ENCODE measurements around the gene MYRF. TPM values are rescaled to one million over a fixed set of nuclear protein-coding genes. Genes with fewer than 3 reads are reported as not detected.

MYRF gene
- total and polyA plus RNA-seq, 8 donors = 6.4 to 527 (median 59.7) TPM

DNA sequence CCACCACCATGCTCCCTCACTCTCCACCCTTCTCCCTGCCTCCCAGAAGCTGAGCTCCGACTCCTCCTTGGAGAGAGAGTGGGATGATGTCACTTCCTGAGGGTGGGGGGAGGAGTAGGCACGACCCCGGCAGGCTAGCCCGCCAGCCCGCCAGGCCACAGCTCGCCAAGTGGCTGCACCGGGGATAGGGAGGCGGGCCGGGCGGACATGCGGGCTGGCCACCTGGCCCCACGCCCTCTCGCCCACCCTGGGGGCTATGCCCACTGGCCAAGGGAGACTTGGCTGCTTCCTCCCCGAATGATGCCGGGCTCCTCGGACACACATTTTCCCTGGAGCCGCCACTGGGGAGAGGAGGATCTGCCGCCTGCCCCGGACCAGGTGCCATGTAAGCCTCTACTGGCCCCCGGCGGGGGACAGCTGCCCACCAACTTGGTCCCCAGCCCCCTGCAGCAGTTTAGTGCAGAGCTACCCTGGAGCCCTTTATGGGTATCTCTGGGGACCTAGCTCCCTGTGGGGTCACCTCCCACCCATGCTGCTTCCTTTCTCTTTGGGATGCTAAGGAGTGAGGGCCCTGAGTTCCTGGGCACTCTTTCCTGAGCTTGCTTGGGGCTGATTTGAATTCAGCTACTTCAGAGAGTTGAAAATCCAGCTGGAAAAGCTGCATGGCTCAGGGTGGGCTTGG, 33.7 kb upstream of the MYRF start:
- Histone ChIP-seq H3K36me3 (peaks cover 0 to 21% (median 9%) of the 10 kb centered on the region in 4 donors), H3K27me3 (no peaks in the 10 kb centered on the region), H3K4me3 (peak overlapping the region; percentile 29 to 41 (median 38)), H3K9me3 (no peaks in the 10 kb centered on the region), H3K27ac (peak overlapping the region in 4 of 5 donors; percentile 15 to 76 (median 45)), H3K4me1 (peaks cover 14 to 30% (median 19%) of the 10 kb centered on the region in 4 donors)
- WGBS, 5 donors = 47 to 84% (median 62%) methylated on average over 6 to 21 of the region's 21 CpGs
- peak in 1 of 2 donors; percentile 92 for DNase-seq
- no peak for TF ChIP-seq EP300 (IDR thresholded peaks at IDR 0.05)
- TF ChIP-seq POLR2AphosphoS5 (IDR thresholded peaks at IDR 0.05) = no peak
- no peak for TF ChIP-seq POLR2A (IDR thresholded peaks at IDR 0.05)
- TF ChIP-seq, protein P1, sequence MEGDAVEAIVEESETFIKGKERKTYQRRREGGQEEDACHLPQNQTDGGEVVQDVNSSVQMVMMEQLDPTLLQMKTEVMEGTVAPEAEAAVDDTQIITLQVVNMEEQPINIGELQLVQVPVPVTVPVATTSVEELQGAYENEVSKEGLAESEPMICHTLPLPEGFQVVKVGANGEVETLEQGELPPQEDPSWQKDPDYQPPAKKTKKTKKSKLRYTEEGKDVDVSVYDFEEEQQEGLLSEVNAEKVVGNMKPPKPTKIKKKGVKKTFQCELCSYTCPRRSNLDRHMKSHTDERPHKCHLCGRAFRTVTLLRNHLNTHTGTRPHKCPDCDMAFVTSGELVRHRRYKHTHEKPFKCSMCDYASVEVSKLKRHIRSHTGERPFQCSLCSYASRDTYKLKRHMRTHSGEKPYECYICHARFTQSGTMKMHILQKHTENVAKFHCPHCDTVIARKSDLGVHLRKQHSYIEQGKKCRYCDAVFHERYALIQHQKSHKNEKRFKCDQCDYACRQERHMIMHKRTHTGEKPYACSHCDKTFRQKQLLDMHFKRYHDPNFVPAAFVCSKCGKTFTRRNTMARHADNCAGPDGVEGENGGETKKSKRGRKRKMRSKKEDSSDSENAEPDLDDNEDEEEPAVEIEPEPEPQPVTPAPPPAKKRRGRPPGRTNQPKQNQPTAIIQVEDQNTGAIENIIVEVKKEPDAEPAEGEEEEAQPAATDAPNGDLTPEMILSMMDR (IDR thresholded peaks at IDR 0.05) = no peak
- intact Hi-C loops (cut with DNase I; ENCODE audit: low total_unique reads) = no loop called here

DNA sequence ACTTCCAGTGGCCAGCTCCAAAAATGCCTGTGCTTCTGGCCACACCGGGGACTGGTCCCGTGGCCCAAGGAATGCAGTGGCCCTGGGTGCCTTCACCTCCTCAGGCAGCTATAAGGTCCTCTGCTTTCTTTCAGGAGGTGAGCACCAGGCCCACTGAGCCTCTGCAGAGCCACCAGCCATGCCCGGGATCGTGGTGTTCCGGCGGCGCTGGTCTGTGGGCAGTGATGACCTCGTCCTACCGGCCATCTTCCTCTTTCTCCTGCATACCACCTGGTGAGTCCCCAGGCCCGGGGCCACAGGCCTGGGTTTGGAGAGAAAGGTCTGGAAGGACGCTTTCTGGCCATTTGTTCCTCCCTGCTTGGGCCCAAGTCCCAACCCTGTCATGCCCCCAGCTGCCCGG, 32.5 kb upstream of the MYRF start:
- TF ChIP-seq, protein P1 (IDR thresholded peaks at IDR 0.05) = no peak
- TF ChIP-seq POLR2A (IDR thresholded peaks at IDR 0.05) (no peak), EP300 (IDR thresholded peaks at IDR 0.05) (no peak), POLR2AphosphoS5 (IDR thresholded peaks at IDR 0.05) (no peak)
- H3K36me3 ChIP-seq = peaks cover 0 to 30% (median 9%) of the 10 kb centered on the region in 4 donors
- H3K9me3 ChIP-seq = no peaks in the 10 kb centered on the region
- no peak overlapping the region for H3K4me3 ChIP-seq
- no peak overlapping the region for H3K27ac ChIP-seq
- DNase-seq = no peak
- intact Hi-C loops (cut with DNase I; ENCODE audit: low total_unique reads) = no loop called here
- no peaks in the 10 kb centered on the region for H3K27me3 ChIP-seq
- 86 to 96% (median 92%) methylated on average over 10 to 12 of the region's 12 CpGs for WGBS, 5 donors
- peaks cover 14 to 30% (median 19%) of the 10 kb centered on the region in 4 donors for H3K4me1 ChIP-seq

DNA sequence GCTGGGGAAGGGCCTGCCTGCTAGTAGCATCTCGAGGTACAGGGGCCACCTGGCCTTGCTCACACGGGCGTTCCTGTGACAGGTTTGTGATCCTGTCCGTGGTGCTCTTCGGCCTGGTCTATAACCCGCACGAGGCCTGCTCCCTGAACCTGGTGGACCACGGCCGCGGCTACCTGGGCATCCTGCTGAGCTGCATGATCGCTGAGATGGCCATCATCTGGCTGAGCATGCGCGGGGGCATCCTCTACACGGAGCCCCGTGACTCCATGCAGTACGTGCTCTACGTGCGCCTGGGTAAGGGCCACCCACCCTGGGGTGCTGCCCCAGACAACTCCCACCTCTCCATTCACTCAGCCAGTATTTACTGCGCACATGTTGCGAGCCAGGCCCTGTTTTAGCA, 31.8 kb upstream of the MYRF start:
- peaks cover 14 to 30% (median 19%) of the 10 kb centered on the region in 4 donors for H3K4me1 ChIP-seq
- no peak overlapping the region for H3K27ac ChIP-seq
- whole genome bisulfite sequencing, 5 donors = 93 to 97% (median 95%) methylated on average over 19 to 20 of the region's 20 CpGs
- H3K4me3 ChIP-seq = no peak overlapping the region
- TF ChIP-seq, protein P1 (IDR thresholded peaks at IDR 0.05) = no peak
- no peak for TF ChIP-seq EP300 (IDR thresholded peaks at IDR 0.05)
- no peak for TF ChIP-seq POLR2A (IDR thresholded peaks at IDR 0.05)
- no peak for TF ChIP-seq POLR2AphosphoS5 (IDR thresholded peaks at IDR 0.05)
- no peak for DNase-seq
- intact Hi-C loops (cut with DNase I; ENCODE audit: low total_unique reads) = no loop called here
- peaks cover 0 to 33% (median 9%) of the 10 kb centered on the region in 4 donors for H3K36me3 ChIP-seq
- H3K9me3 ChIP-seq = no peaks in the 10 kb centered on the region
- H3K27me3 ChIP-seq = no peaks in the 10 kb centered on the region

DNA sequence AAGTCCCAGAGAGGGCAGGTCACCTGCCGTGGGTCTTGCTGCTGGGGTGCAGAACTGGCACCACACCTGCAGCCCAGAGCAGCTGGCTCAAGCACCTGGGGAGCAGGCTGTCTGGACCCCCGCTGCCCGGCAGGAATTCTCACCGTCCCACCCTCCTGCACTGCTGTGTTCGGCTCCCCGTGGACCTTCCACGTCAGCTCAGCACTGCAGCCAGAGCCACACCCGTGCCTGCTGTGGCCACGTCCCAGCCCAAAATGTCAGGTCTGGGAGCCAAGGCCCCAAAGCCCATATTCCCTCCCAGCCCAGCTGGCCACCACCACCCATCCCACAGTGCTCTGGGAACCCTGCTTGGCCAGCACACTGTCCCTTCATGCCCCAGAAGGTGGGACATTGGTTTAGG, 28.0 kb upstream of the MYRF start:
- intact Hi-C loops (cut with DNase I; ENCODE audit: low total_unique reads) = no loop called here

More for the DNA sequence above, 28.0 kb upstream of the MYRF start:
- Histone ChIP-seq H3K4me1 (no peaks in the 10 kb centered on the region), H3K36me3 (peaks cover 0 to 59% (median 37%) of the 10 kb centered on the region in 4 donors), H3K27ac (no peak overlapping the region), H3K27me3 (no peaks in the 10 kb centered on the region), H3K9me3 (no peaks in the 10 kb centered on the region), H3K4me3 (no peak overlapping the region)
- no peak for TF ChIP-seq EP300 (IDR thresholded peaks at IDR 0.05)
- no peak for TF ChIP-seq POLR2AphosphoS5 (IDR thresholded peaks at IDR 0.05)
- TF ChIP-seq POLR2A (IDR thresholded peaks at IDR 0.05) = no peak
- TF ChIP-seq, protein P1 (IDR thresholded peaks at IDR 0.05) = no peak
- 57 to 94% (median 90%) methylated on average over 1 to 9 of the region's 9 CpGs for WGBS, 5 donors
- DNase-seq = no peak

All from stomach (tissue), 9 donors.